Spleen (tissue), 11 donors: ENCODE data around the gene TBXA2R. TPM values are rescaled to one million over a fixed set of nuclear protein-coding genes. Genes with fewer than 3 reads are reported as not detected.

Experiments
- DNase-seq: peaks from one replicate; pipeline ENCODE4 v3.0.0-alpha.2; 2020
- H3K27ac ChIP-seq, 8 donors: fragments of 200-600 bp; sonication (generic) in 7 of 8; 1 replicate in 4 of 8; 2 replicates in 4 of 8; pipeline versions ENCODE4 v1.5.0 to v1.8.0; 2016 to 2021; ENCODE audit warnings: inconsistent platforms in 4 of 8, mild to moderate bottlenecking in 4 of 8, moderate library complexity in 1 of 8
- H3K27me3 ChIP-seq, 7 donors: fragments of 200-600 bp; sonication (generic) in 6 of 7; replicated peaks in 1 of 7; 1 replicate in 4 of 7; 2 replicates in 3 of 7; pipeline versions ENCODE4 v1.5.0 to v1.8.0; 2016 to 2021; ENCODE audit warnings: inconsistent platforms in 3 of 7, mild to moderate bottlenecking in 1 of 7
- H3K36me3 ChIP-seq, 6 donors: fragments of 200-600 bp; sonication (generic) in 5 of 6; 1 replicate in 4 of 6; 2 replicates in 2 of 6; pipeline versions ENCODE4 v1.5.0 to v1.8.0; 2016 to 2021; ENCODE audit warnings: inconsistent platforms in 2 of 6
- H3K4me1 ChIP-seq, 6 donors: fragments of 200-600 bp; sonication (generic) in 5 of 6; 1 replicate in 3 of 6; 2 replicates in 3 of 6; pipeline versions ENCODE4 v1.5.0 to v1.8.0; 2016 to 2021; ENCODE audit warnings: inconsistent platforms in 3 of 6
- H3K4me3 ChIP-seq, 8 donors: fragments of 200-600 bp; sonication (generic) in 7 of 8; 1 replicate in 4 of 8; 2 replicates in 4 of 8; pipeline versions ENCODE4 v1.5.0 to v1.8.0; 2016 to 2021; ENCODE audit warnings: inconsistent platforms in 4 of 8, mild to moderate bottlenecking in 4 of 8, moderate library complexity in 2 of 8
- H3K9me3 ChIP-seq, 8 donors: fragments of 200-600 bp; sonication (generic) in 7 of 8; 1 replicate in 4 of 8; 2 replicates in 4 of 8; pipeline versions ENCODE4 v1.5.0 to v1.8.0; 2016 to 2021; ENCODE audit warnings: inconsistent platforms in 4 of 8
- POLR2A ChIP-seq, 3 donors: fragments of 450-650 bp; IDR thresholded peaks; one replicate each; pipeline ENCODE4 v1.5.1; 2017; ENCODE audit warnings: antibody characterized with exemption in 3 of 3, mild to moderate bottlenecking in 1 of 3
- POLR2AphosphoS5 ChIP-seq, 3 donors: sonication (generic); formaldehyde crosslinking; IDR thresholded peaks; one replicate each; pipeline ENCODE4 v1.5.1; 2017; ENCODE audit warnings: antibody characterized with exemption in 3 of 3
- WGBS, 5 donors: extraction: QIAGEN DNeasy Blood & Tissue Kit in 3 of 5; methylation state at CpG; one replicate each; pipeline versions ENCODE4 v1.1.5 to v1.1.7; 2013 to 2018; 5-methylcytosine and 5-hydroxymethylcytosine counted together
- intact Hi-C: fragments of 100-400 bp; cut with DNase I; formaldehyde crosslinking; loops from one replicate; pipeline ENCODE4 v1.15.0; 2023; ENCODE audit warnings: low total_unique reads
- polyA plus RNA-seq, 3 donors: library from polyadenylated mRNA; stranded (reverse); fragments of 200-250 nt; gene quantifications; one replicate each; pipeline ENCODE4 v1.2.1, GENCODE V29; 2013
- total RNA-seq, 7 donors: library from RNA; depleted of rRNA in 3 of 7; stranded (reverse); fragments of >200 nt in 3 of 7; fragmentation: NEBNext Ultra II Directional in 4 of 7; extraction: Animal tissue kit (Norgen Biotek cat#: 25700) in 4 of 7; gene quantifications; one replicate each; pipeline versions ENCODE4 v1.1.0 to v1.2.1, GENCODE V29; 2016 to 2021
- TF ChIP-seq, protein P1 (sequence below), 11 experiments: fragments of 200-600 bp in 7 of 11; fragments of 450-650 bp in 4 of 11; sonication (generic) in 4 of 11; IDR thresholded peaks in 8 of 11; conservative IDR thresholded peaks in 3 of 11; 1 replicate in 7 of 11; 2 replicates in 4 of 11; pipeline versions ENCODE4 v1.4.0 to v1.8.0; 2016 to 2021; ENCODE audit warnings: antibody characterized with exemption in 11 of 11, inconsistent platforms in 4 of 11, mild to moderate bottlenecking in 1 of 11
- donor health status: healthy with polysubstance abuse.
- donor health status: DM: no; HTN: no; CAD: no; lungs with moderate emphysema.
- donor health status: DM: no; HTN: no; CAD: no.
- donor health status: Bipolar disorder and iron deficiency.
- donor health status: healthy.
- donor health status: DM: no; HTN: no; CAD: no.
- donor health status: DM: yes; HTN: yes; CAD: no.

Gene TBXA2R
- total and polyA plus RNA-seq, 10 donors, result 2.1 to 16.1 (median 10.5) TPM

DNA sequence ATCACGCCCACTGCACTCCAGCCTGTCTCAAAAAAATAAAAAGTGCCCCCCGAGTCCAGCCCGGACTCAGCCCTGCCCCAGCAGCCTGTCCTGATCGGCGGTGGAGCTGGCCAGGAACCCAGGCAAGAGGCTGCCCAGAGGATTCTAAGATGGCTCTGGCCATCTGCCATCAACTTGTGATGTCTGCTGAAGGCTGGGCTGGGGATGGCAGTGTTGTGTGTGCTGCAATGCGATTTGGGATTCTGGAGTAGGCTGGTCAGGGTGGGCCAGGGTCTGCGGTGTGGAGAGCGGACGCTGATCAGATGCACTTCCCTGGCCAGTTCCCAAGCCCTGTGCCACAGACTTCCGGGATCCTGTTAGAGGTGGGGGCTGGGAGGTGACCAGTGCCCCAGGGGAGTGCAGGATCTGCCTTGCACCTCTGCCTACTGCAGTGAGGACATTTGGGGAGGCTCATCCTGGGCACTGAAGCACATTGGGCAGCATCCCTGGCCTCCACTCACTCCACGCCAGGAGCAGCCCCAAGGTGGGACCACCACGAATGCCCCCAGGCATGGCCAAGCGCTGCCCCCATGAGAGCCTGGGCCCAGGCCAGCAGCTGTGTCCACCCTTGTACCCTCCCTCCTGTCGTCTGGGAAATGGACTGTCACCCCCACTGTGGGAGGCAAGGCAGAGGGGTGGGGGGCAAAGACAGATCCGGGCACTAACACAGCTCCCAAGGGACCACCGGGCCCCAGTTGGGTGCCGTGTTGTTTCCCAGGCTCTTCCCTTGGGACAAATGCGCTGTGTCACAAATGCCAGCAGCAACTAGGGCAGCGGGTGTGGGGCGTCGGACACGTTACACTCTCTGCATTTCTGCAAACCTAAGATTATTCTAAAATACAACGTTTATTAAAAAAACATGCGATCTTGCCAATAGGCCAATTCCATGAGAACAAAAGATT, 3.4 kb upstream of the TBXA2R start:
- TF ChIP-seq, protein P1, sequence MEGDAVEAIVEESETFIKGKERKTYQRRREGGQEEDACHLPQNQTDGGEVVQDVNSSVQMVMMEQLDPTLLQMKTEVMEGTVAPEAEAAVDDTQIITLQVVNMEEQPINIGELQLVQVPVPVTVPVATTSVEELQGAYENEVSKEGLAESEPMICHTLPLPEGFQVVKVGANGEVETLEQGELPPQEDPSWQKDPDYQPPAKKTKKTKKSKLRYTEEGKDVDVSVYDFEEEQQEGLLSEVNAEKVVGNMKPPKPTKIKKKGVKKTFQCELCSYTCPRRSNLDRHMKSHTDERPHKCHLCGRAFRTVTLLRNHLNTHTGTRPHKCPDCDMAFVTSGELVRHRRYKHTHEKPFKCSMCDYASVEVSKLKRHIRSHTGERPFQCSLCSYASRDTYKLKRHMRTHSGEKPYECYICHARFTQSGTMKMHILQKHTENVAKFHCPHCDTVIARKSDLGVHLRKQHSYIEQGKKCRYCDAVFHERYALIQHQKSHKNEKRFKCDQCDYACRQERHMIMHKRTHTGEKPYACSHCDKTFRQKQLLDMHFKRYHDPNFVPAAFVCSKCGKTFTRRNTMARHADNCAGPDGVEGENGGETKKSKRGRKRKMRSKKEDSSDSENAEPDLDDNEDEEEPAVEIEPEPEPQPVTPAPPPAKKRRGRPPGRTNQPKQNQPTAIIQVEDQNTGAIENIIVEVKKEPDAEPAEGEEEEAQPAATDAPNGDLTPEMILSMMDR (IDR thresholded peaks at IDR 0.05 in 8 of 11, conservative IDR thresholded peaks at IDR 0.05 in 3 of 11), result no peak
- TF ChIP-seq POLR2AphosphoS5 (IDR thresholded peaks at IDR 0.05), result peak in 1 of 3 donors; percentile 16
- no peak for DNase-seq
- H3K9me3 ChIP-seq, result no peaks in the 10 kb centered on the region
- H3K36me3 ChIP-seq, result peaks cover 0 to 51% (median 35%) of the 10 kb centered on the region in 6 donors
- WGBS, 5 donors, result 65 to 72% (median 70%) methylated on average over 19 to 24 of the region's 24 CpGs
- no peak overlapping the region for H3K4me3 ChIP-seq
- peaks cover 19 to 77% (median 63%) of the 10 kb centered on the region in 6 donors for H3K4me1 ChIP-seq
- H3K27ac ChIP-seq, result peak overlapping the region in 7 of 8 donors; percentile 29 to 91 (median 84)
- H3K27me3 ChIP-seq, result peaks cover 0 to 35% (median 13%) of the 10 kb centered on the region in 7 donors
- intact Hi-C loops, result loop anchor here (10.0 kb wide), 1 partner anchor 55 kb away; the partner anchor contains the start of gene MFSD12

DNA sequence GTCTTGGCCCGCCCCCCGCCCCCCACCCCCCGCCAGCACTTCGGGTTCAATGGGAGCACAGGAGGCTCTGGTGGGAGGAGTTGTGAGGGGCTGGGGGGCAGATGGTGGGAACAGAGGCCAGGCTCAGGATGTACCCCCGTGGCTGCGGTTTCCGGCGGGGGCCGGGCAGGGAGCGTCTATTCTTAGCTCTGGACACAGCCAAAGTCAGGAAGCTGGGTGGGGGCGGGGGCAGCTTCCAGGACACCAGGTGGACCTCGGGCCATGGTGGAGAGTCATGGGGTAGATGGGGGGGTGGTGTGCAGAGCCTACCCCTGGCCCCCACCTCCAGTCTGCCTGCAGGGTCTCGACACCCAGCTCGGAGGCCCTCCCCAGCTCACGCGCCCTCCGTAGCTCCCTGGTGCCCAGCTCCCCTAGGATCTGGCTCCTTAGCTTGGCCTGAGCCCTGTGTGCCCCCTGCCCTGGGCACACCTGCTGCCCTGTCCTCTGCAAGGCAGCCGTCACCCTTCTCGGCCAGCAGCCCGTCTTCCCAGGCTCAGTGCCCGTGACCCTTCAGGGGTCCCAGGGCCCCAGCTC, 2.2 kb upstream of the TBXA2R start:
- peaks cover 30 to 89% (median 75%) of the 10 kb centered on the region in 6 donors for H3K4me1 ChIP-seq
- TF ChIP-seq, protein P1 (IDR thresholded peaks at IDR 0.05 in 8 of 11, conservative IDR thresholded peaks at IDR 0.05 in 3 of 11), result no peak
- no peak for TF ChIP-seq POLR2A (IDR thresholded peaks at IDR 0.05)
- peak in 1 of 3 donors; percentile 21 for TF ChIP-seq POLR2AphosphoS5 (IDR thresholded peaks at IDR 0.05)
- intact Hi-C loops, result no loop called here
- peaks cover 0 to 43% (median 13%) of the 10 kb centered on the region in 7 donors for H3K27me3 ChIP-seq
- peaks cover 0 to 39% (median 31%) of the 10 kb centered on the region in 6 donors for H3K36me3 ChIP-seq
- 11 to 39% (median 15%) methylated on average over 3 to 21 of the region's 21 CpGs for WGBS, 5 donors
- peak overlapping the region in 1 of 8 donors; percentile 77 for H3K4me3 ChIP-seq
- peak overlapping the region; percentile 63 to 91 (median 84) for H3K27ac ChIP-seq
- DNase-seq, result no peak
- no peaks in the 10 kb centered on the region for H3K9me3 ChIP-seq

DNA sequence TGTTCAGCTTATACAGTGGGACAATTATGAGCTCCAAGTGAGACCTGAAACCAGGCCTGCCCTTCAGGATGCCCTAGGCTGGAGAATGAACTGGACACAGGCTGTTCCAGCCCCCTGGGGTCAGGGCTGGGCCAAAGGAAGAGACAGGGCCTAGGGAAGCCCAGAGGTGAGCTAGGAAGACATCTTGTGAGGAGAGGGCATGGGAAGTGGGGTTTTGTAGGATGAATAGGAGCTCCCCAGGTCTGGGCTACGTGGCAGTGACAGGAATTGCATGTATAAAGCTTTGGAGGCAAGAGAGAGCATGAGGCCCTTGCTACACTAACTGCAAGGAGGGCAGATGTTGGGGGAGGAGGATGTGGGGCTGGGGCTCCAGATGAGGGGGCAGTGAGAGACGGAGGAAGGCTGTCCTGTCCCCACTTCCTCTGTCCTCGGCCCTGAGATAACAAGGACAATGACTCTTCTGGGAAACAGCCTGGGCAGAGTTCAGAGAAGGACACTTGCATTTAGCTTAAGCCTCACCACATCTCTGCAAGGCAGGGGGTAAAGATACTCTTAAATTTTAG, 1.5 kb upstream of the TBXA2R start:
- Histone ChIP-seq H3K4me3 (peak overlapping the region in 1 of 8 donors; percentile 77), H3K27ac (peak overlapping the region; percentile 63 to 91 (median 84)), H3K27me3 (peaks cover 0 to 43% (median 13%) of the 10 kb centered on the region in 7 donors), H3K4me1 (peaks cover 37 to 96% (median 80%) of the 10 kb centered on the region in 6 donors), H3K36me3 (peaks cover 0 to 32% (median 25%) of the 10 kb centered on the region in 6 donors), H3K9me3 (no peaks in the 10 kb centered on the region)
- TF ChIP-seq POLR2AphosphoS5 (IDR thresholded peaks at IDR 0.05), result peak in 1 of 3 donors; percentile 4
- TF ChIP-seq, protein P1 (IDR thresholded peaks at IDR 0.05 in 8 of 11, conservative IDR thresholded peaks at IDR 0.05 in 3 of 11), result no peak
- no peak for DNase-seq
- intact Hi-C loops, result no loop called here
- 8 to 19% (median 9%) methylated on average over 3 of the region's 3 CpGs for WGBS, 5 donors
